A549 (cell line): Measurements from ENCODE around the gene HUS1B. TPM values are rescaled to one million over a fixed set of nuclear protein-coding genes. Genes with fewer than 3 reads are reported as not detected.

Source experiments
- ATAC-seq, 2 experiments: fragments of 200-7000 bp in 1 of 2; fragments of >200 bp in 1 of 2; cut with Nextera tagmentation in 1 of 2; cut with Tn5 transposase in 1 of 2; 3 replicates each; pipeline versions ENCODE4 v1.8.0 to v1.9.1; 2018 to 2020; ENCODE audit warnings: mild to moderate bottlenecking in 1 of 2, moderate library complexity in 1 of 2
- CTCF ChIA-PET: fragments of 300-600 bp; sonication (Branson Sonifier 250); formaldehyde crosslinking; extraction: SDS; loops from one replicate; lab custom pipeline; 2021; ENCODE audit warnings: antibody characterized with exemption, inconsistent platforms; lab: Yijun Ruan, JAX
- POLR2A ChIA-PET: fragments of 350-600 bp; formaldehyde crosslinking; extraction: SDS; loops from one replicate; lab custom pipeline; 2021; ENCODE audit warnings: antibody characterized with exemption, inconsistent platforms; lab: Yijun Ruan, JAX
- DNase-seq, 2 experiments: peaks; one replicate each; pipeline versions ENCODE4 v3.0.0 to v3.0.0-alpha.2; 2011 to 2016; ENCODE audit warnings: low read depth in 1 of 2, low spot score in 1 of 2
- FAIRE-seq: peaks from 2 replicates; lab custom pipeline; 2011; peaks lifted over from hg19 to GRCh38; lab: Jason Lieb, UNC
- H3K27ac ChIP-seq, 2 experiments: fragments of >200 bp; sonication (Bioruptor Twin); formaldehyde crosslinking; 3 replicates each; pipeline ENCODE4 v1.5.1; 2016 to 2017
- H3K4me1 ChIP-seq: fragments of >200 bp; sonication (Bioruptor Twin); formaldehyde crosslinking; 3 replicates; pipeline ENCODE4 v1.6.1; 2016
- H3K4me2 ChIP-seq: fragments of >200 bp; sonication (Bioruptor Twin); formaldehyde crosslinking; 3 replicates; pipeline ENCODE4 v1.6.1; 2016
- H3K4me3 ChIP-seq: fragments of >200 bp; sonication (Bioruptor Twin); formaldehyde crosslinking; 3 replicates; pipeline ENCODE4 v1.5.1; 2016
- H3K9me3 ChIP-seq: fragments of >200 bp; sonication (Bioruptor Twin); formaldehyde crosslinking; 3 replicates; pipeline ENCODE4 v1.6.1; 2016
- BHLHE40 ChIP-seq: IDR thresholded peaks from 2 replicates; pipeline ENCODE4 v1.6.1; 2012; ENCODE audit warnings: low read depth, low read length, inconsistent platforms
- CBX2 ChIP-seq: fragments of 200-600 bp; sonication (generic); IDR thresholded peaks from 2 replicates; pipeline ENCODE4 v1.6.1; 2016; ENCODE audit warnings: low read depth, mild to moderate bottlenecking, borderline replicate concordance
- CBX8 ChIP-seq: fragments of 200-600 bp; sonication (generic); IDR thresholded peaks from 2 replicates; pipeline ENCODE4 v1.6.1; 2016
- CTCF ChIP-seq: fragments of >200 bp; sonication (Bioruptor Twin); formaldehyde crosslinking; IDR thresholded peaks from 3 replicates; pipeline ENCODE4 v1.5.1; 2016
- EHF ChIP-seq: fragments of 250-450 bp; sonication (Bioruptor Pico); IDR thresholded peaks from 2 replicates; pipeline ENCODE4 v1.5.0; 2020; ENCODE audit warnings: mild to moderate bottlenecking
- EHMT2 ChIP-seq: fragments of 200-600 bp; sonication (generic); IDR thresholded peaks from 2 replicates; pipeline ENCODE4 v1.6.1; 2016; ENCODE audit warnings: antibody characterized with exemption, low read depth, mild to moderate bottlenecking, moderate library complexity
- ELK1 ChIP-seq: fragments of 150-350 bp; IDR thresholded peaks from 2 replicates; pipeline ENCODE4 v1.6.1; 2014; ENCODE audit warnings: low read depth, mild to moderate bottlenecking, low read length
- FOSB ChIP-seq: fragments of 250-450 bp; sonication (Bioruptor Pico); IDR thresholded peaks from 2 replicates; pipeline ENCODE4 v1.5.0; 2020; ENCODE audit warnings: mild to moderate bottlenecking, moderate library complexity
- HEYL ChIP-seq: fragments of 250-450 bp; sonication (Bioruptor Pico); IDR thresholded peaks from 2 replicates; pipeline ENCODE4 v1.8.0; 2021; ENCODE audit warnings: mild to moderate bottlenecking, moderate library complexity
- HOXA7 ChIP-seq: fragments of 250-450 bp; sonication (Bioruptor Pico); IDR thresholded peaks from 2 replicates; pipeline ENCODE4 v1.5.0; 2020; ENCODE audit warnings: mild to moderate bottlenecking, moderate library complexity
- HOXB13 ChIP-seq: fragments of 250-450 bp; sonication (Bioruptor Pico); IDR thresholded peaks from 2 replicates; pipeline ENCODE4 v1.5.0; 2020; ENCODE audit warnings: low read depth, mild to moderate bottlenecking, moderate library complexity
- JUN ChIP-seq, 2 experiments: fragments of >200 bp; sonication (Bioruptor Twin); formaldehyde crosslinking; IDR thresholded peaks; 2 replicates in 1 of 2; 3 replicates in 1 of 2; pipeline ENCODE4 v1.6.1; 2016 to 2017
- KDM1A ChIP-seq: fragments of 200-600 bp; sonication (generic); IDR thresholded peaks from 2 replicates; pipeline ENCODE4 v1.6.1; 2016; ENCODE audit warnings: low read depth, mild to moderate bottlenecking
- KDM5A ChIP-seq: fragments of 200-600 bp; sonication (generic); IDR thresholded peaks from 2 replicates; pipeline ENCODE4 v1.6.1; 2016; ENCODE audit warnings: antibody characterized with exemption, mild to moderate bottlenecking
- MYC ChIP-seq: IDR thresholded peaks from 2 replicates; pipeline ENCODE4 v1.6.1; 2012; ENCODE audit warnings: mild to moderate bottlenecking, inconsistent platforms, low read length, improper control_type of control experiment, borderline replicate concordance
- PHF8 ChIP-seq: fragments of 200-600 bp; sonication (generic); IDR thresholded peaks from 2 replicates; pipeline ENCODE4 v1.6.1; 2016; ENCODE audit warnings: low read depth, mild to moderate bottlenecking, antibody characterized with exemption, moderate library complexity, borderline replicate concordance
- POLR2A ChIP-seq: IDR thresholded peaks from 2 replicates; pipeline ENCODE4 v1.6.1; 2012; ENCODE audit warnings: mild to moderate bottlenecking, low read length
- POLR2AphosphoS2 ChIP-seq: conservative IDR thresholded peaks from 2 replicates; pipeline ENCODE4 v1.6.1; 2012; ENCODE audit warnings: low read length, improper control_type of control experiment, inconsistent platforms
- RAD21 ChIP-seq, 2 experiments: fragments of >200 bp in 1 of 2; sonication (Bioruptor Twin) in 1 of 2; formaldehyde crosslinking in 1 of 2; IDR thresholded peaks in 1 of 2; conservative IDR thresholded peaks in 1 of 2; 2 replicates in 1 of 2; 3 replicates in 1 of 2; pipeline ENCODE4 v1.6.1; 2012 to 2018; ENCODE audit warnings: inconsistent platforms in 1 of 2
- RARB ChIP-seq: fragments of 250-450 bp; sonication (Bioruptor Pico); IDR thresholded peaks from 2 replicates; pipeline ENCODE4 v1.8.0; 2021; ENCODE audit warnings: mild to moderate bottlenecking, moderate library complexity
- RFX5 ChIP-seq: fragments of 450-650 bp; IDR thresholded peaks from 2 replicates; pipeline ENCODE4 v1.7.1; 2014; ENCODE audit warnings: antibody characterized with exemption, mild to moderate bottlenecking, moderate library complexity
- RNF2 ChIP-seq: fragments of 200-600 bp; sonication (generic); IDR thresholded peaks from 2 replicates; pipeline ENCODE4 v1.6.1; 2016; ENCODE audit warnings: low read depth, mild to moderate bottlenecking, antibody characterized with exemption, moderate library complexity, borderline replicate concordance
- TFCP2L1 ChIP-seq: fragments of 250-450 bp; sonication (Bioruptor Pico); IDR thresholded peaks from 2 replicates; pipeline ENCODE4 v1.5.0; 2021; ENCODE audit warnings: mild to moderate bottlenecking
- TP53 ChIP-seq: fragments of 250-450 bp; sonication (Bioruptor Pico); IDR thresholded peaks from 2 replicates; pipeline ENCODE4 v1.5.0; 2021; ENCODE audit warnings: mild to moderate bottlenecking, moderate library complexity
- WGBS: methylation state at CpG from one replicate; pipeline ENCODE4 v1.1.6; 2017; ENCODE audit errors: missing lambda C conversion rate; 5-methylcytosine and 5-hydroxymethylcytosine counted together
- polyA plus RNA-seq, 4 experiments: library from polyadenylated mRNA; depleted of rRNA in 3 of 4; stranded (reverse); fragments of >200 nt; fragmentation: RNase III in 1 of 4; extraction: RNeasy Plus Mini Kit Qiagen cat#74134 plus additional on column Dnase treatment in 1 of 4; gene quantifications; 2 replicates in 3 of 4; 3 replicates in 1 of 4; pipeline ENCODE4 v1.2.3, GENCODE V29; 2011 to 2017

Gene HUS1B
- polyA plus RNA-seq, 2 of the 4 experiments (the other 2 are of a cell fraction), result 0.17 to 0.25 TPM

GRCh38 chr6:692858-693722 is 36.2 kb upstream of the HUS1B start, which contains the start of gene EXOC2 (continued):
- TF ChIP-seq TFCP2L1 (CRISPR knock-in tag) (no peak), EHF (CRISPR knock-in tag) (no peak), FOSB (CRISPR knock-in tag) (no peak), CTCF (no peak), KDM5A (0 out of 2 replicates have a peak, but pooled peaks have one; percentile 16), PHF8 (peak; percentile 70), POLR2A (peak; percentile 69), HEYL (CRISPR knock-in tag) (no peak)

GRCh38 chr6:692356-692851 is 35.5 kb upstream of the HUS1B start:
- FAIRE-seq (no peak), DNase-seq (peak; percentile 35 to 51), ATAC-seq (peak; percentile 91 to 94)
- Histone ChIP-seq H3K4me3 (peak overlapping the region; percentile 95), H3K4me1 (peaks cover 11% of the 10 kb centered on the region), H3K9me3 (no peaks in the 10 kb centered on the region), H3K4me2 (peak overlapping the region; percentile 89), H3K27ac (peak overlapping the region; percentile 93 to 99)
- WGBS, result 5% methylated on average over 10 of the region's 45 CpGs
- ChIA-PET CTCF (interaction anchor here (1.1 kb wide), 1 partner anchor 9 kb away, joined by 3 read pairs; no protein-coding TSS in a partner anchor), POLR2A (interaction anchor here (0.6 to 1.7 kb wide), 3 partner anchors 10 to 17 kb away, joined by 3 to 10 read pairs (median 5); no protein-coding TSS in a partner anchor)
- no peak for TF ChIP-seq MYC
- no peak for TF ChIP-seq HOXB13 (CRISPR knock-in tag)
- no peak for TF ChIP-seq CBX2
- TF ChIP-seq JUN (IDR thresholded peaks at IDR 0.05), result no peak

- DNase-seq, result no peak
- Histone ChIP-seq H3K27ac (no peak overlapping the region), H3K4me2 (no peak overlapping the region), H3K4me3 (no peak overlapping the region), H3K9me3 (no peaks in the 10 kb centered on the region), H3K4me1 (peaks cover 18% of the 10 kb centered on the region)
- TF ChIP-seq HOXA7 (CRISPR knock-in tag), result no peak
- no peak for TF ChIP-seq ELK1
- no peak for TF ChIP-seq RAD21 (conservative IDR thresholded peaks at IDR 0.05 in 1 of 2, IDR thresholded peaks at IDR 0.05 in 1 of 2)
- no peak for TF ChIP-seq FOSB (CRISPR knock-in tag)
- no peak for TF ChIP-seq RARB
- no peak for TF ChIP-seq PHF8
- TF ChIP-seq RNF2, result no peak
- TF ChIP-seq CBX8, result no peak
- no peak for TF ChIP-seq TFCP2L1 (CRISPR knock-in tag)
- no peak for TF ChIP-seq RFX5
- no peak for TF ChIP-seq KDM1A
- TF ChIP-seq TP53 (CRISPR knock-in tag), result no peak
- TF ChIP-seq POLR2AphosphoS2, result no peak
- TF ChIP-seq BHLHE40, result no peak
- no peak for TF ChIP-seq EHMT2
- ATAC-seq, result no peak
- POLR2A ChIA-PET, result no interaction called here
- WGBS, result 48% methylated on average over 2 of the region's 2 CpGs
- FAIRE-seq, result no peak
- CTCF ChIA-PET, result interaction anchor here (1.0 kb wide), 1 partner anchor 96 kb away, joined by 3 read pairs; no protein-coding TSS in a partner anchor
These were observed 32.3 kb upstream of the HUS1B start for GRCh38 chr6:689223-689622.
